ENCODE measurements around the gene CALML5. TPM values are rescaled to one million over a fixed set of nuclear protein-coding genes. Genes with fewer than 3 reads are reported as not detected.

Gene CALML5, protein sequence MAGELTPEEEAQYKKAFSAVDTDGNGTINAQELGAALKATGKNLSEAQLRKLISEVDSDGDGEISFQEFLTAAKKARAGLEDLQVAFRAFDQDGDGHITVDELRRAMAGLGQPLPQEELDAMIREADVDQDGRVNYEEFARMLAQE
- 36.7 and 51.7 TPM in 2 replicates for total RNA-seq

DNA sequence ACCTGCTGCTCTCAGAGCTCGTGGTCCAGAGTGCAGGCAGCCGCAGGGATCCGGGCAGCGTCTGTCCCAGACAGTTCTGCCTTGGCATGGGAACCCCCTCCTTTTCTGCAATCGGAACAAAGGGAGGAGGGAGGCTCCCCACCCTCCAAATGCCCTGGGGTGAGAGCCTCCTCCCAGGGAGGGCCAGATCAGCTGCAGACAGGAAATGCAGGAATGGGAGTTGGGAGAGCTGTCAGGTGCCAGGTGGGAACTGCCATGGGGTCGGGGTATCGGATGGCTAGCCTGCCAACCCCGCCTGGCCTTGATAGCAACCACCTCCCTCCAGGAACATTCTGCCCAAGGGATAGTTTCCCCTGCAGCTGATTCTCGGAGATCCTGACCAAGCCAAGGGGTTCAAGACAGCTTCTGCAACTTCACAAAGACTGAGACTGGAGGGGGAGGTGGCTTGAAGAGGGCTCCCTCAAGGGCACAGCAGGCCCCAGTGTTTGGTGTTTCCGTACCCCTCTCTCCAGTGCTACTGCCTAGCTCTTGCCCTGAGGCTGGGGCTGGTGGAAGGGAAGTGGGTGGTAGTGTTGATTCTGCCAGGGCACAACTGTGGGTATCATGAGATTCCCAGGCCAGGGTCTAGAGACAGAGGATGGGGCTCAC is at the start of gene CALML5:
TSS of gene CALML5 (minus strand) at position 78 of the 648 bp plus-strand sequence. CDS start 132 bp downstream, outside the sequence.

DNA sequence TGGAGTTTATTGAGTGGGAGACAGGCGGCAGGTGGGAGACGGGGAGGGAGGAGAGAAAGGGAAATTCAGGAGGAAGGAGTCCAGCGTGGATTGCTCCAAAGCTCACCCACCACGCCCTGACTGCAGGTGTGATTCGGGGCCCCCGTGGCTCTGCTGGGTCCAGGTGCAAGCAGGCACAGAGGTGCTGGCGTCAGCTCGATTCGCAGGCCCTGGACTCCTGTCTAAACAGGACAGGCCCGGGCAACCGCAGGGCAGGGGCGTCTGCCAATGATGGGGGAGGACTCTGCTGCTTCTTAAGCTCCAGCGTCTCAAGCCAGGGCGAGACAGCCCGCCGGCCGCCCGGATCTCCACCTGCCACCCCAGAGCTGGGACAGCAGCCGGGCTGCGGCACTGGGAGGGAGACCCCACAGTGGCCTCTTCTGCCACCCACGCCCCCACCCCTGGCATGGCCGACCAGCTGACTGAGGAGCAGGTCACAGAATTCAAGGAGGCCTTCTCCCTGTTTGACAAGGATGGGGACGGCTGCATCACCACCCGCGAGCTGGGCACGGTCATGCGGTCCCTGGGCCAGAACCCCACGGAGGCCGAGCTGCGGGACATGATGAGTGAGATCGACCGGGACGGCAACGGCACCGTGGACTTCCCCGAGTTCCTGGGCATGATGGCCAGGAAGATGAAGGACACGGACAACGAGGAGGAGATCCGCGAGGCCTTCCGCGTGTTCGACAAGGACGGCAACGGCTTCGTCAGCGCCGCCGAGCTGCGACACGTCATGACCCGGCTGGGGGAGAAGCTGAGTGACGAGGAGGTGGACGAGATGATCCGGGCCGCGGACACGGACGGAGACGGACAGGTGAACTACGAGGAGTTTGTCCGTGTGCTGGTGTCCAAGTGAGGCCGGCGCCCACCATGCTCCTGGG is 25.5 kb upstream of the CALML5 start, which contains the start of gene CALML3:
TSS of gene CALML3 (plus strand) at position 321 of the 920 bp plus-strand sequence. CDS start at position 446, 125 bp downstream.

Other genes with a start within 250 kb of the CALML5 start
- not detected in 2 replicates for gene UCN3, start 134.6 kb downstream of the CALML5 start, total RNA-seq
- gene TUBAL3, start 94.7 kb downstream of the CALML5 start, total RNA-seq: 0.19 and 0.35 TPM in 2 replicates
- gene NET1, start 87.0 kb downstream of the CALML5 start, total RNA-seq: 195 and 238 TPM in 2 replicates
- 7.7 and 9.0 TPM in 2 replicates for gene CALML3, start 25.4 kb upstream of the CALML5 start, total RNA-seq
- gene ASB13, start 167.0 kb upstream of the CALML5 start, total RNA-seq: 19.0 and 24.2 TPM in 2 replicates
- gene TASOR2, start 185.3 kb upstream of the CALML5 start, total RNA-seq: 24.3 and 34.3 TPM in 2 replicates